H9 (cell line): ENCODE results near the gene ERICH2. TPM values are rescaled to one million over a fixed set of nuclear protein-coding genes. Genes with fewer than 3 reads are reported as not detected.

Experiments used
- DNase-seq: peaks from one replicate; pipeline ENCODE4 v3.0.0-alpha.2; 2017
- H2AFZ ChIP-seq: one replicate; pipeline ENCODE4 v1.6.1; 2013; ENCODE audit warnings: mild to moderate bottlenecking, low read length, control low read depth, moderate library complexity
- H2AK5ac ChIP-seq: 2 replicates; pipeline ENCODE4 v1.6.1; 2013; ENCODE audit warnings: low read length, control low read depth, mixed read lengths; ENCODE audit not compliant: insufficient read length
- H2BK120ac ChIP-seq: one replicate; pipeline ENCODE4 v1.6.1; 2013; ENCODE audit warnings: low read depth, mild to moderate bottlenecking, low read length, control low read depth, inconsistent platforms; ENCODE audit not compliant: poor library complexity, severe bottlenecking
- H2BK12ac ChIP-seq: 2 replicates; pipeline ENCODE4 v1.6.1; 2013; ENCODE audit warnings: low read length, control low read depth, mixed read lengths, low read depth; ENCODE audit not compliant: insufficient read length
- H2BK15ac ChIP-seq: 2 replicates; pipeline ENCODE4 v1.6.1; 2013; ENCODE audit warnings: low read depth, low read length, control low read depth
- H2BK20ac ChIP-seq: one replicate; pipeline ENCODE4 v1.6.1; 2013; ENCODE audit warnings: low read depth, mild to moderate bottlenecking, low read length, control low read depth, inconsistent platforms; ENCODE audit not compliant: poor library complexity, severe bottlenecking
- H2BK5ac ChIP-seq: 2 replicates; pipeline ENCODE4 v1.6.1; 2013; ENCODE audit warnings: low read length, control low read depth, mixed read lengths; ENCODE audit not compliant: insufficient read length
- H3K14ac ChIP-seq: 2 replicates; pipeline ENCODE4 v1.6.1; 2013; ENCODE audit warnings: low read length, control low read depth; ENCODE audit not compliant: insufficient read depth
- H3K18ac ChIP-seq: 2 replicates; pipeline ENCODE4 v1.6.1; 2013; ENCODE audit warnings: low read depth, mild to moderate bottlenecking, mixed read lengths, low read length, control low read depth; ENCODE audit not compliant: insufficient read length
- H3K23ac ChIP-seq: 2 replicates; pipeline ENCODE4 v1.6.1; 2013; ENCODE audit warnings: low read length, control low read depth, mixed read lengths, low read depth; ENCODE audit not compliant: insufficient read length
- H3K23me2 ChIP-seq: 2 replicates; pipeline ENCODE4 v1.6.1; 2013; ENCODE audit warnings: low read depth, mild to moderate bottlenecking, mixed read lengths, low read length, control low read depth; ENCODE audit not compliant: insufficient read length, poor library complexity, severe bottlenecking
- H3K27ac ChIP-seq: 2 replicates; pipeline ENCODE4 v1.5.1; 2013; ENCODE audit warnings: low read length, control low read depth, mixed read lengths, low read depth; ENCODE audit not compliant: insufficient read length
- H3K27me3 ChIP-seq: 2 replicates; pipeline ENCODE4 v1.6.1; 2013; ENCODE audit warnings: low read length, control low read depth, inconsistent platforms; ENCODE audit not compliant: insufficient read depth
- H3K4ac ChIP-seq: 2 replicates; pipeline ENCODE4 v1.6.1; 2013; ENCODE audit warnings: low read depth, mild to moderate bottlenecking, control low read depth, inconsistent platforms, low read length, moderate library complexity
- H3K4me1 ChIP-seq: 2 replicates; pipeline ENCODE4 v1.6.1; 2013; ENCODE audit warnings: low read length, control low read depth, inconsistent platforms; ENCODE audit not compliant: insufficient read depth
- H3K4me2 ChIP-seq: 2 replicates; pipeline ENCODE4 v1.6.1; 2013; ENCODE audit warnings: low read length, control low read depth, mixed read lengths; ENCODE audit not compliant: insufficient read length, insufficient read depth
- H3K56ac ChIP-seq: 2 replicates; pipeline ENCODE4 v1.6.1; 2013; ENCODE audit warnings: low read depth, mild to moderate bottlenecking, mixed read lengths, low read length, control low read depth; ENCODE audit not compliant: insufficient read length
- H3K79me1 ChIP-seq: 2 replicates; pipeline ENCODE4 v1.6.1; 2013; ENCODE audit warnings: low read depth, mild to moderate bottlenecking, moderate library complexity, low read length, control low read depth, inconsistent platforms; ENCODE audit not compliant: insufficient read depth, poor library complexity, severe bottlenecking
- H3K79me2 ChIP-seq: 2 replicates; pipeline ENCODE4 v1.6.1; 2013; ENCODE audit warnings: low read length, control low read depth, inconsistent platforms; ENCODE audit not compliant: insufficient read depth
- H3K9ac ChIP-seq: 2 replicates; pipeline ENCODE4 v1.6.1; 2013; ENCODE audit warnings: low read length, control low read depth, mixed read lengths; ENCODE audit not compliant: insufficient read length; ENCODE audit errors: extremely low read depth
- H3K9me3 ChIP-seq: one replicate; pipeline ENCODE4 v1.6.1; 2013; ENCODE audit warnings: low read depth, low read length, inconsistent platforms; ENCODE audit not compliant: control insufficient read depth
- H3T11ph ChIP-seq: one replicate; pipeline ENCODE4 v1.6.1; 2013; ENCODE audit warnings: mild to moderate bottlenecking, low read length, control low read depth, inconsistent platforms
- H4K20me1 ChIP-seq: one replicate; pipeline ENCODE4 v1.6.1; 2013; ENCODE audit not compliant: control insufficient read depth, insufficient read length, insufficient read depth
- H4K5ac ChIP-seq: 2 replicates; pipeline ENCODE4 v1.6.1; 2013; ENCODE audit warnings: low read depth, mild to moderate bottlenecking, mixed read lengths, low read length, control low read depth; ENCODE audit not compliant: insufficient read length
- H4K8ac ChIP-seq: replicated peaks from 2 replicates; pipeline ENCODE4 v1.6.1; 2013; ENCODE audit warnings: low read length, control low read depth, mixed read lengths, low read depth; ENCODE audit not compliant: insufficient read length
- H4K91ac ChIP-seq: 2 replicates; pipeline ENCODE4 v1.6.1; 2013; ENCODE audit warnings: low read depth, mild to moderate bottlenecking, moderate library complexity, mixed read lengths, low read length, control low read depth; ENCODE audit not compliant: insufficient read length
- H3K27ac Mint-ChIP-seq, 3 experiments: 2 replicates in 2 of 3; 3 replicates in 1 of 3; pipeline ENCODE4 v1.8.0; 2020 to 2021; ENCODE audit warnings: mixed read lengths in 3 of 3, mild to moderate bottlenecking in 1 of 3, moderate library complexity in 1 of 3
- H3K27me3 Mint-ChIP-seq: 2 replicates; pipeline ENCODE4 v1.8.0; 2021; ENCODE audit warnings: low read depth, mild to moderate bottlenecking, moderate library complexity, mixed read lengths
- H3K36me3 Mint-ChIP-seq, 3 experiments: 2 replicates in 2 of 3; 3 replicates in 1 of 3; pipeline ENCODE4 v1.8.0; 2020 to 2021; ENCODE audit warnings: low read depth in 3 of 3, mixed read lengths in 3 of 3; ENCODE audit not compliant: insufficient read depth in 1 of 3
- H3K4me1 Mint-ChIP-seq, 2 experiments: 2 replicates each; pipeline ENCODE4 v1.8.0; 2020; ENCODE audit warnings: mixed read lengths in 2 of 2
- H3K4me3 Mint-ChIP-seq, 2 experiments: 2 replicates in 1 of 2; 3 replicates in 1 of 2; pipeline ENCODE4 v1.8.0; 2020 to 2021; ENCODE audit warnings: mild to moderate bottlenecking in 2 of 2, mixed read lengths in 2 of 2, moderate library complexity in 1 of 2
- H3K9me3 Mint-ChIP-seq, 2 experiments: 2 replicates in 1 of 2; 3 replicates in 1 of 2; pipeline ENCODE4 v1.8.0; 2020; ENCODE audit warnings: mild to moderate bottlenecking in 2 of 2, mixed read lengths in 2 of 2, moderate library complexity in 1 of 2
- WGBS: extraction: QIAGEN DNeasy Blood & Tissue Kit; methylation state at CpG from one replicate; pipeline ENCODE4 v1.1.7; 2013; ENCODE audit warnings: missing lambda C conversion rate, low lambda C conversion rate, mixed read lengths; ENCODE audit not compliant: insufficient read length; ENCODE audit errors: extremely low coverage; 5-methylcytosine and 5-hydroxymethylcytosine counted together
- total RNA-seq: library from RNA; stranded (reverse); gene quantifications from 2 replicates; pipeline ENCODE4 v1.2.1, GENCODE V29; 2021
- TF ChIP-seq, protein P1 (sequence below): fragments of 200-600 bp; sonication (generic); conservative IDR thresholded peaks from 3 replicates; pipeline ENCODE4 v1.8.0; 2021; ENCODE audit warnings: antibody characterized with exemption, mild to moderate bottlenecking

ERICH2 gene
- total RNA-seq, 1 experiment from 2014 or later: 1.2 TPM

DNA sequence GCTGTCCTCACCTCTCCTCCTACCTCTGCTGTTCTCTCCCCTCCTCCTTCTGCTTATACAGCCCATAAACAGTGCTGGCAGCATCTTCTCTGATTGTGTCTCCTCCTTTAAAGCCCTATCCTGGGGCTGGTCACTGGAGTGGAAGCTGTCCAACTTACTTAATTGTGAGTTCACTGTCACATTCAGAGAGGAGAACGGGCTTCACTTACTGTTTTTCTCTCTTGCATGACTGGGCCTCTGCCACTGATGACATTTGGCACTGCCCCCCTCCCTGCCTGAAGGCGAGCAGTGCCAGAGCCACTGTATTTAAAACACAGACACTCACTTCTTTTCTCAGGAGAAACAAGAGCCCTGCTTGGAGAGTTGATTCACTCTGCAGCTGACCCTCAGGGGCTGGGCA, 58.9 kb downstream of the ERICH2 start:
- H3K27ac Mint-ChIP-seq: no peak overlapping the region; a peak in 1 of 7 replicates
- no peak overlapping the region for H3K4me3 Mint-ChIP-seq
- no peak overlapping the region for H4K8ac ChIP-seq
- H3K9ac ChIP-seq: no peak overlapping the region
- H3K23me2 ChIP-seq: no peaks in the 10 kb centered on the region
- WGBS: no CpG with 5 or more reads among the region's 2 CpGs
- TF ChIP-seq, protein P1, sequence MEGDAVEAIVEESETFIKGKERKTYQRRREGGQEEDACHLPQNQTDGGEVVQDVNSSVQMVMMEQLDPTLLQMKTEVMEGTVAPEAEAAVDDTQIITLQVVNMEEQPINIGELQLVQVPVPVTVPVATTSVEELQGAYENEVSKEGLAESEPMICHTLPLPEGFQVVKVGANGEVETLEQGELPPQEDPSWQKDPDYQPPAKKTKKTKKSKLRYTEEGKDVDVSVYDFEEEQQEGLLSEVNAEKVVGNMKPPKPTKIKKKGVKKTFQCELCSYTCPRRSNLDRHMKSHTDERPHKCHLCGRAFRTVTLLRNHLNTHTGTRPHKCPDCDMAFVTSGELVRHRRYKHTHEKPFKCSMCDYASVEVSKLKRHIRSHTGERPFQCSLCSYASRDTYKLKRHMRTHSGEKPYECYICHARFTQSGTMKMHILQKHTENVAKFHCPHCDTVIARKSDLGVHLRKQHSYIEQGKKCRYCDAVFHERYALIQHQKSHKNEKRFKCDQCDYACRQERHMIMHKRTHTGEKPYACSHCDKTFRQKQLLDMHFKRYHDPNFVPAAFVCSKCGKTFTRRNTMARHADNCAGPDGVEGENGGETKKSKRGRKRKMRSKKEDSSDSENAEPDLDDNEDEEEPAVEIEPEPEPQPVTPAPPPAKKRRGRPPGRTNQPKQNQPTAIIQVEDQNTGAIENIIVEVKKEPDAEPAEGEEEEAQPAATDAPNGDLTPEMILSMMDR: no peak
- H3K56ac ChIP-seq: no peak overlapping the region
- H2BK15ac ChIP-seq: no peak overlapping the region
- no peaks in the 10 kb centered on the region for H3K9me3 ChIP-seq
- DNase-seq: no peak
- H2AK5ac ChIP-seq: no peak overlapping the region
- peaks cover 70% of the 10 kb centered on the region for H3K27me3 Mint-ChIP-seq
- no peak overlapping the region for H4K5ac ChIP-seq
- no peak overlapping the region for H2BK12ac ChIP-seq
- H4K20me1 ChIP-seq: no peaks in the 10 kb centered on the region
- no peak overlapping the region for H4K91ac ChIP-seq
- no peaks in the 10 kb centered on the region for H3K79me1 ChIP-seq
- no peak overlapping the region for H3K18ac ChIP-seq
- no peak overlapping the region for H2BK5ac ChIP-seq
- no peak overlapping the region for H3K4me2 ChIP-seq
- H3K27ac ChIP-seq: no peak overlapping the region
- no peaks in the 10 kb centered on the region for H3K4me1 ChIP-seq
- no peaks in the 10 kb centered on the region for H3K79me2 ChIP-seq
- H3K4me1 Mint-ChIP-seq: peaks cover 4 to 8% of the 10 kb centered on the region in 2 experiments; a peak in 3 of 4 replicates
- H3K9me3 Mint-ChIP-seq: no peaks in the 10 kb centered on the region; a peak in 1 of 5 replicates
- no peak overlapping the region for H2AFZ ChIP-seq
- H3K36me3 Mint-ChIP-seq: peaks cover 0 to 2% (median 0%) of the 10 kb centered on the region in 3 experiments; a peak in 2 of 7 replicates
- no peak overlapping the region for H2BK20ac ChIP-seq
- H3T11ph ChIP-seq: no peak overlapping the region
- peaks cover 14% of the 10 kb centered on the region; the same call in 1 of the 2 replicates for H3K27me3 ChIP-seq
- no peak overlapping the region for H3K23ac ChIP-seq
- H2BK120ac ChIP-seq: no peak overlapping the region
- H3K4ac ChIP-seq: no peak overlapping the region
- H3K14ac ChIP-seq: no peak overlapping the region
